ENCODE data around the gene CELF2.

CELF2 gene

DNA sequence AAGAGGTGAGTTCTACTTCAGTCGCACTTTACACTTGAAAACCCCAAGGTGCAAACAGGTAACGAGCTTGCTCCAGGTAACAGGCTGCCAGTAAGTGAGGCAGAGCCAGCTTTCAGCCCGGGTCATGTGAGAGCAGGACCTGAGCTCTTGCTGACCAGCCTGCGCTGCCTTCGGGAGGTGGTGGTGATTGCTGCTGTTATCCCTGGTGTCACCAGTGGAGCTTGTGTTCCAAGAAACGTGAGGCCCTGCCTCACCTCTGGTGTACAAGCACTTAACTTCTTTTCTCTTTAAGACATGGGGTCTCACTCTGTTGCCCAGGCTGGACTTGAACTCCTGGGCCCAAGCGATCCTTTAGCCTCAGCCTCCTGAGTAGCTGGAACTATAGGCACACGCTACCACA is 265.0 kb downstream of the CELF2 start:
- no peak for DNase-seq

DNA sequence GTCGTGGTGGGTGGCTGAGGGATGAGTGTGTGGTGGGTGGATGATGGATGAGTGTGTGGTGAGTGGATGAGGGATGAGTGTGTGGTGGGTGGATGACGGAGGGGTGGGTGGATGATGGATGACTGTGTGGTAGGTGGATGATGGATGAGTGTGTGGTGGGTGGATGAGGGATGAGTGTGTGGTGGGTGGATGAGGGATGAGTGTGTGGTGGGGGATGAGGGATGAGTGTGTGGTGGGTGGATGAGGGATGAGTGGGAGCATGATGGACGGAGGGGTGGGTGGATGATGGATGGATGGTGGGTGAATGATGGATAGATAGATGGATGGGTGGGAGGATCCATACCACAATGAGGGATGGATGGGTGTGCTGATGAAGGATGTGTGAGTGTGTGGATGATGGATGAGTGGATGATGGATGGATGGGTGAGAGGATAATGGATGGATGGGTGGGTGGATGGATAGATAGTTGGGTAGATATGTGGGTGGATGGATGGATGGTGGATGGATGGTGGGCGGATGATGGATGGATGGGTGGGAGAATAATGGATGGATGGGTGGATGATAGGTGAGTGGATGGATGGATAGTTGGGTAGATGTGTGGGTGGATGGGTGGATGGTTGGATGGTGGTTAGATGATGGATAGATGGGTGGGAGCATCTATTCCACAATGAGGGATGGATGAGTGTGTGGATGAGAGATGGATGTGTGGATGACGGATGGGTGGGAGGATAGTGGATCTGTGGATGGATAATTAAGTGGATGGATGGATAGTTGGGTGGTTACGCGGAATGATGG is 266.8 kb downstream of the CELF2 start:
- DNase-seq: no peak

DNA sequence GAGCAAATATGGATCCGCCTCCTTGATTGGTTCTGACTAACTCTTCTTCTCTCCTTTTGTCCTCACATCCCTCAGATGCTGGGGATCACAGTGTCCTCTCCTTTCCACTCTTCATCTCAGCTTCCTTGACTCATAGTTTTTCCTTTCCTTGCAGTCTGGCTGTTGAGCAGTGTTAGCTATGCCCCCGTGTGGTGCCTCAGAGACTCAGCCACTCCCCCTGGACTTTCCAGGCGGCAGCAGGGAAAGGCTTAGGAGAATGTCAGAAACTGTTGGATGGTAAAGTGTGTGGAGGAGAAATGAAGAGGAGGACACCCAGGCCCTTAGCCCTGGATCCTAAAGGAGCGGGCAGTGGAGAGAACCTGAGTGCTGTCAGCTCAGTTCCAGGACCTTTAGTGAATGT is 267.5 kb downstream of the CELF2 start:
- DNase-seq: no peak

DNA sequence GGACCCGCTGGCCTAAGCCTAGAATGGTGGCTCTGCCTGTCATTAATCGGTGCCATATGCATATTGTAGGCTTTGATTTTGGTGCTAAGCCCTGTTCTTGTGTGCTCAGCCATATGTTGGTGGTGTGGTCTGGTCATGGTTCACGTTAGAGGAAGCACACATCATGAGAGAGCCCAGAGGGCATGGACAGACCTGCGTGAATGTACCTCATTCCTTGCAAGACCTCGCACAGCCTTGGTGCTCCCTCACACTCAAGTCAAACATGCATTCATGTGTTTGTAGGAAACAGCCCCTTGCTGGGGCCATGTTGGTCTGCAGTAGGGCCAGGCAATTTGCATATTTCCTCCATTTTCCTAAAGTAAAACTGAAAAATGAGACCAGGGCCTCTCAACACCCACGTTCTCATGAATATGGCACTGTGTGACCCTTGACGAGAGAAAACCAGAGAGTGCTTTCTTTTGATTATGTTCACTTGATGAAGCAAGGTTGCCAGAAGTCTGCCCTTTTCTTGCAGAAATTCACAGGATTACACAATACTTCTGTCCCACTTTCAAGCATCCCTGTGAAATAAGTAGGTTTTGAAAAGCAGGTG is 268.7 kb downstream of the CELF2 start:
- DNase-seq: no peak

DNA sequence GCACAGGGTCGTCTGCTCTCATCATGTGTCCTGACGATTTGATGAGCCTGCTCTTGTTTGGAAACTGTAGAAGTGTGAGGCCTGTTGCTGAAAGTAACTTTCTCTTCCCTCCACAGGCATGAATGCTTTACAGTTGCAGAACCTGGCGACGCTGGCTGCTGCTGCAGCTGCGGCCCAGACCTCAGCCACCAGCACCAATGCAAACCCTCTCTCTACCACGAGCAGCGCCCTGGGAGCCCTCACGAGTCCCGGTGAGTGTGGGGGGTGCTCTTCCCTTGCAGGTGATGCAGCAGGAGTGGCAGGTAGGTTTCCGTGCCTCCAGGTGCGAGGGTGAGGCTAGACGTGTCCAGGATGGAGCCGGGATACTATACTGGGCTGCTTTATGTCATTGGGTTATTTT is 270.6 kb downstream of the CELF2 start:
- DNase-seq: no peak

DNA sequence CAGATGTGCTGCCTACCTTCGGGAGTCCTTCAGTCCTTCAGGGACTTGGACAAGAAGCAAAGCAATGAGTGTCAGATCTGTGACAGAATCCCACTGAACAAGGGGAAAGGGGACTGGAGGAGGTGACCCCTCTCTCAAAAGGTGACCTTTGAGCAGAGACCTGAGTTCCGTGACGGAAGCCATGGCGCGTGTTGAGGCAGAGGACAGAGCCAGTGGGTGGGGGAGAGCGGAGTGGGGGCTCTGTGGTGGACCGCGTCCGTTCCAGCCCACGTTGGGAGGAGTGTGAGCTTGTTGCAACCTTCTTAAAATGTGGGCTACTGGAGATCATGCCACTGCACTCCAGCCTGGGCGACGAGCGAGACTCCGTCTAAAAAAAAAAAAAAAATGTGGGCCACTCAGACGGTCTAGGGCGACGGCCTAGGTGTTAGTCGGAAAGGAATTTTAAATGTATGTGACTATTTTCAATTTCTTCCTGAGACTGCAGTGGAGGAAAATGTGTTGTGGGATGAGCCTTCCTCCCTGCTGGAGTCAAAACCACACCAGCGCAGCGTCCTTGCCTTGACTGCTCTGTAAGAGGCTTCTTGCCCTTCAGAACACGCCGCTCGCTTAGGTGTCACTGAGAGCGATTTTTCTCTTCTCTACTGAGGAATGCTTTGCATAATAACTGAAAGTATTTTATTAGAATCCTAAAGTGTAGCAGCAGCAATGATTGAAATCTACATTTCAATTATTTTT is 272.7 kb downstream of the CELF2 start:
- no peak for DNase-seq

DNA sequence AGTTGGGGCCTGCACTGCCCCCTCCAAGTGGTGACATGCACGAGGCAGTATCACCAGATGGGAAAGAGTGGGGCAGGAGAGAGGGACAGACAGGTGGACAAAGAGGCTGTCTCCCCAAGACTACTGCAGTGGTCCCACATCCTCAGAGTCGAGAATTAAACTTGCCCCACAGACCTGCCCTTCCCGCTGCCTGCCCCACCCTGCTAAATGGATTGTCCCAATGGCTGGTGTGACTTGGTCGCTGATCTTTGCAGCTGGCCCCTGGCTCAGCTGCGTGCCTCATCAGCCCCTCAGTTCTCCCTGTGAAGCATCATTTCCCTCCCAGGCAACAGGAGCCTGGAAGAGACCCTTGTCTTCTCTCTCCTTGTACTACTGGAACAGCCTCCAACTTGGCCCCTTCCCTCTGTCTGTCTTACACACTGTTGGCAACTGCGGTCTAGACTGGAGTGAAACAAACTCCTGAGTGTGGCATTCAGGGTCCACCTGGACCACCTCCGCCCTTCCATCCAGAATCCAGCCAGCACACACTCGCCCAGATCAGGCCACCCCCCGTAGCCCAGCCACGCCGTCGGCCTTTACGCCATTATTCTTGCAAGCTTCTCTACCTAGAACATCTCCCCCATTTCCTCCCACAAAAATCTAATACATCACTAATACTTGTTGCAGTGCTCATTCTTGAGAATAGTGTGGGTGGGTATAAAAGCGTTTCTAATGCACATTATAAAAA is 275.1 kb downstream of the CELF2 start:
- DNase-seq: no peak

DNA sequence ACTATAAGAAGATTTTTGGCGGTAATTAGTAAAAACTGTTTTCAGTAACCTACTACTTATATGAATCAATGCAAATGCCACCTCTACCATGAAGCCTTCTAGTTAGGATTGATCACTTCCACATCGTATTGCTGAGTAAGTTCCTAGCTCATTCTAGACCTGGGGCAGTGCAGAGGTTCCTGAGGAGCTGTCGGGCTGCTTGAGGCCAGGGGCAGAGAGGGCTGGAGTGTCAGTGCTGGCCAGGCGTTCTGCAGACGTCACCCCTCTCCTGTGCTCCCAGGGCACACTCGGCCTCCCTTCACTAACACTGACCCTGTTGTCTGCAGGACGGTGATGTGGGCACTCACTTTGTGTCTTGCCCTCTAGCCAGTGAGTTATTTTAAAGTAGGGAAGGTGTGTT is 275.7 kb downstream of the CELF2 start:
- no peak for DNase-seq

DNA sequence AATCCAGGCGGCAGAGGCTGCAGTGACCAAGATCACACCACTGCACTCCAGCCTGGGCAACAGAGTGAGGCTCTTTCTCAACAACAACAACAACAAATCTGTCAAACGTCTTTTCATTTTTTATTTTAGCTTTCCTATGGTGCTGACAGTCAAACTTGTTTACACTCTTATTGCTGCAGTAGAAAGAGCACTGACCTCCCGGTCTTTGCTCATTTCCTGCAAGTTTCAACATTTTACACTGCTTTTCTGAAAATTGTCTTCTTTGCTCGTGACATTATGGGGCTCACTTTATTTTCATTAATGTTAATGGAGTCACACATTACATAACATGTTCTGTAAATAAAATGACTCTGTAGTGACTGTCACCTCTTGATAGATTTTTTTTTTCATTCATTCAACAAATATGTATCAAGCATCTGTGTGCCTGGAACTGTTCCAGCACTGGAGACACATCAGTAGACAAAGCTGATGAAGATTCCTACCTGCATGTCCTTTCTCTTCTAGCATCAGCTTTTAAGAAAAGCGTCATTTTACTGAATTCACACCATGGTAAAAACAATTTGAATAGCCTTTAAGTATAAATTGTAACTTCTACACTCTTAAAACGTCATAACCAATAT is 277.3 kb downstream of the CELF2 start:
- DNase-seq: no peak

DNA sequence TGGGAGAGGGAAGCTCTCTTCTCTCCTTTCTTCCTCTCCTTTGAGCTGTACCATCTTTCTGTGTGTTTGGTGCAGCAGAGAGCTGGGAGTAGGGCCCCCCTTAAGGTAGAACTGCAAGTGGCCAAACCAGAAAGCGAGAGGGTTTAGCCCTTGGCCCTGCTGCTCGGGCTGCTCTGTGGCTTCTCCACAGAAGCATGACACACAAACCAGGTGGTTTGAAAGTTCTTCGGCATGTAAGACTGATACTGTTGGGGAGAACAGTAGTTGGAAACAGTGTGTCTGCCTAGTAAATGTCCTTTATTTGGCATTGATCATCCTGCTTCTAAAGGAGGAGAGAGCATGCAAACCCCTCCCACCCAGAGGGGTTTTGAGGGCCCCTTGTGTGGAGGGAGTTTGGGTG is 277.8 kb downstream of the CELF2 start:
- DNase-seq: no peak

DNA sequence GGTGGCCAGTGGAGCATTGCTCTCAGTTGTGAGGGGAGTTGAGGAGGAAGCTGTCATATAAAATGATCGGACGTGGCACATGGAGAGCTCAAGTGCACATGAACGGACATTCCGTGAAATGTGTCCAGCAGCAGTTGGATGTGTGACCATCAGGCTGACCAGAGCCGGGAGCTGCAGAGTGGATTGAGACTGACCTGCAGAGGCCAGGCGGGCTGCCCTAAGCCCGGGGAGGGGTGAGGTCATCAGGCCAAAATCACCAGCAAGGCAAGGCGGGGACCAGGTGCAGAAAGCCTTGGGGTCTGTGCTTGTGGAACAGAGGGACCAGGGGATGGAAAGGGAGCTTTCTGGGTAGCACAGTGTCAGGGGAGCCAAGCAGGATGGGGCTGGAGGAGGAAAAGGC is 279.5 kb downstream of the CELF2 start:
- no peak for DNase-seq

DNA sequence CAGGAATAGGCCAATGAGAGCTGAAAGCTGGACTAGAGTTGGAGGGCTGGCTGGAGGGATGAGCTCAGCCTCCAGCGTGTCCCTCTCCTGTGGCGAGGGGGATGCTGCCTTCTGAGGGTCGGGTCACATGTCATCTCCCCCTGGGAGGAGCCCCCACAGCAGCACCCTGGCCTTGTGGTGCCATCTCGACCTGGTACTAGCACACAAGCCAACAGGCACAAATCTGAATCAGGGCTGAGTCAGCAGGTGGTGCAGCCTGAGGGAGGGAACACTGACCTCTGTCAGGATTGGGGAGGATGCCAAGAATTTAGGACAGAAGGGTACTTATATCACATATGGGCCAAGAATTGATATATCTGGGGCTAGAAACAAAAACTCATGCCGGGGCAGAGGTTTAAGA is 280.4 kb downstream of the CELF2 start:
- no peak for DNase-seq

DNA sequence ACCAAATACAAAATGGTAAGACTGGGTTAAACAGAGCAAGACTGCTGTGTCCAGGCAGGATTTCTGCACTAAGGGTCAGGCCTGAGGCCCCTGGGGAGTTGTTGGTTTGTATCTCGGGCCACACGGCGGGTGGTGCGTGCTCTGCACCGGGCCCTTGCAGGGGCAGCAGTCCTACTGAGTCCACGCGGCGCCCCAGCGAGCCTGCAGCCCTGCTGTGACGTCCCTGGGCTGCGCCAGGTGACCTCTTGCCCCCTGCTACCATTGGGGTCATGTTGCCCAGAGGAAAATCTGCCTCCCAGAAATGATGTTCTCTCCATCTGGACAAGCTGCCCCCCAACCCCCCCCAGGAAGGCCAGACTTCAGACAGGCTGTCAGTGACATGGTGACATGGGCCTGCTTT is 281.5 kb downstream of the CELF2 start:
- no peak for DNase-seq

DNA sequence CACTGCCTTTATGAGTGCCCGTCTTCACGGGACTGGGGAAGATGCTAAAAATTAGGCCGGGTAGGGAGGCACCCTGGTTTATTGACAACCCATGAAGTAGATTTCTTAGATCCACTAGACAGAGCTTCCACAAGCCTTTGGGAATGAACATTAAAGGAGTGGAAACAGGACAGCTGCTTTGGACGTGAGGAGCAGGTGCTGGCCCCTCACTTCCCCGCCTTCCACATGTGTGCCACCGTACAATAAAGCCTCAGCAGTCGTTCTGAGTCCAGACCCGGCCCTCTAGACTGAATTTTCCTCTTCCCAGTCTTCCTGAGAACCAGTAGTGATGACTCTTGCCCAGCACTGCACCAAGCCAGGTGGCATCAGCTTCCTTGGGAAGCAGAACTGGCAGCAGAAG is 282.4 kb downstream of the CELF2 start:
- DNase-seq: no peak

DNA sequence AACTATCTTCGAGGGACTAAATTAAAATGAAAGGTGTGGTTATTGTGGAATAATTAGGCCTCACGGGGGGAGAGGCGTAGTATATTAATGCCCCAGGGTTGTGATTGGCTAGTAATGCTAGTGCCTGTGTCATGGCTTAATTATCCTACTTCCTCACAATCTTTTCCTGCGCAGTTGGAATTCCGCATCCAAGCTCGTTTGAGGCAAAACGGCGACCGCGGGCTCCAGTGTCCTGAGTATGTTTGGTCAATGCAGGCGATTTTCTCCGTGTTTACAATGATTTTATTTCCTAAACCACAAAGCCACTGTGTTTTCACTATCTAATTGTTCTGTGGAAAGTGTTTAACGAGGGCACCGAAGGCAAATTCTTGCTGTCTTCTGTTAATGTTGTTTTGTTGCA is 282.9 kb downstream of the CELF2 start:
- DNase-seq: no peak

DNA sequence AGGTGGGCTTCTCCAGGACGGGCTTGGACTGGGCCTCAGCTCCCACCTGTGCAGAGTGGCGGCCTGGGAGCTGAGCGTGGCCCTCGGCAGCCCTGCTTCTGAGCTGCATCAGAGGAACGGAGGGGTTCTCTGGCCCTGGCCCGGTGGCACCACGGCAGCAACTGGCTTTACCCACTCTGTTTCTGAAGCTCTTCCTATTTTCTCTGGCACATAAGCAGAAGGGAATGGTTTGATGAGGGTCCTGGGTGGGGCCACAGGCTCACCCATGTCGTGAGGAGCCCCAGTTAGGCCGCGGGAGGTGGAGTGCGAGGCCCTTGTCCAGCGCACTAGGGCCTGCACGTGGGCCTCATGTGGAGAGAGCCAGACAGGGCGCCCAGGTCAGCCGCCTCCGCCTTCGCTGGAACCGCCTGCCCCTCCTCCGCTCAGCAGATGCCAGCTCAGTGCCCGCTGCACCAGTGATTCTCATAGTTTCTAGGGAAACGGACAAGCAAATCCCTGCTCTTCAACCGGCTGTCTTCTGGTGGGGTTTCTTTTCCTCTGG is 284.0 kb downstream of the CELF2 start:
- no peak for DNase-seq

DNA sequence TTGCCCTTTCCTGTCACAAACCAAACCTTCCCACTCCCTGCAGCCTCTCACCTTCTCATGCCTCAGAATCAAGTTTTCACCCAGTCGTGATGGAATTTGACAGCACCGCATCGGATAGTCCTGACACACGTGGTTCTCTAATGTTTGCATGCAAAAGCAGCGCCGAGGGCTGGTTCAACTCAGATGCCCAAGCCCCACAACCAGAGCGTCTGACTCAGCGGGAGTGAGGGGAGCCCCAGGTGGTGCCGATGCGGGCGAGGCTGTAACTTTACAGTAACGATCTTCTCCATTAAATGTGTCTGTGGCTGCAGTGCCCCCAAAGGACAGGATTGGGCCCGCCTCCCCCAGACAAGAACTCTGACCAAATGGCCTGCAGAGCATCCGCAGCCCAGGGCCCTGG is 284.5 kb downstream of the CELF2 start:
- DNase-seq: no peak

DNA sequence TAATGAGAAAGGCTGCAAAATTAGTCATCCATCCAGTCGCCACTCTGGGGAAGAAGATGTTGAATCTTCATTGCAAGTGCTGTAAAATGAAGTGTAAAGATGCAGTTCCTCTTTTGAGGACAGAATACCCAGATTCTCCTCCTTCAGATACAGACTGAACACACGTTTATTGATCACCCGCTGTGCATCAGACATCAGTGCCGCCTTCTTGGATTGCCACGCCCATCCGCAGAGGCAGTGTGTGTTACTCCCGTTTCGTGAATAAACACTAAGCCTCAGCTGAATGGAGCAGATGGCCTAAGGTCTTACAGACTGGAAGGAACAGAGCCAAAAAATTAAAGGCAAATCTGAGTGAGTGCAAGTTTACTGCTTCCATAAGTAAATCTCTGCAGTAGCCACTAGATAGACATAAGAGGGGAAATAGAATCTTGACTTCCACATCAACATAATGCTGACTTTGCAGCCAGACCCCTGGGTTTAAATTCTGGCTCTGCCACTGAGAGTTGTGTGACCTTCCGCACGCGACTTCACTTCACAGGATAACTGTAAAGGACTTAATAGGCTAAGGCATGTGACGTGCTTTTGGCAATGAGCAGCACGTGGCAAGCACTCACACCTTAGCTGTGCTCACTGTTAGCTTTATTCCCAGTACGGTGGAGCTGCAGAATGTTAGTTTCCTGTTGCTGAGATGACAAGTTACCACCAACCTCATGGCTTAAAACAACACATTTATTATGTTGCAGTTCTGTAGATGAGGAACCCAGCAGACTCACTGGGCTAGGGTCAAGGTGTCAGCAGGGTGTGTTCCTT is 285.9 kb downstream of the CELF2 start:
- DNase-seq: no peak

DNA sequence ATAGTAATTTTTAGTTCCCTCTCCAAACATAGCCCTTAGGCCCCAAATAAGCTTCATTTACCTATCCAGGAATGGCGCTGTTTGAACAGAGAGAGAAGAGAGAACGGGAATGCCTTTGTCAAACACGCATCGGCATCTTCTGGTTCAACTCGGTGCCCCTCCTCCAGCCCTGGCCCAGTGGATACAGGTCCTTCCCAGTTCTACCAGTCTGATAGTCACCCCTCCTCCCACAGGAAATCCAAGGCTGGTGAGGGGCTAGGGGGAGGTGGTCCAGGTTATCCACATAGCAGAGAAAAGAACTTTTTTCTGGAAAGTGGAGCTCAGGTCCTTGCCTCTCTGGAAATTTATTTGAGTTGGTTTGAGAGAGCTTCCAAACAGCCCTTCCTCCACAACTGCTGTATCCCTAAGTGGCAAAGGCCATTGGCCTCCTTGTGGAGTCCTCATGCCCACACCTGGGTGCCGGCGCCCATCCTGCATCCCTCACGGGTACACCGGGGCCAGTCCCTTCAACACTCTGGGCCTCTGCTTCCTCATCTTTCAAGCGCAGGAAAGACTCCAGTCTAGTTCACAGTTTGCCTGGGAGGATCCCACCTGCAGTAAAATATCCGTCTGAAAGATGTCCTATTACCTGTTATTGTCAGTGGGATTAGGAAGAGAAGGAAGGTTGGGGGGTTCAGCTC is 287.4 kb downstream of the CELF2 start:
- DNase-seq: no peak

DNA sequence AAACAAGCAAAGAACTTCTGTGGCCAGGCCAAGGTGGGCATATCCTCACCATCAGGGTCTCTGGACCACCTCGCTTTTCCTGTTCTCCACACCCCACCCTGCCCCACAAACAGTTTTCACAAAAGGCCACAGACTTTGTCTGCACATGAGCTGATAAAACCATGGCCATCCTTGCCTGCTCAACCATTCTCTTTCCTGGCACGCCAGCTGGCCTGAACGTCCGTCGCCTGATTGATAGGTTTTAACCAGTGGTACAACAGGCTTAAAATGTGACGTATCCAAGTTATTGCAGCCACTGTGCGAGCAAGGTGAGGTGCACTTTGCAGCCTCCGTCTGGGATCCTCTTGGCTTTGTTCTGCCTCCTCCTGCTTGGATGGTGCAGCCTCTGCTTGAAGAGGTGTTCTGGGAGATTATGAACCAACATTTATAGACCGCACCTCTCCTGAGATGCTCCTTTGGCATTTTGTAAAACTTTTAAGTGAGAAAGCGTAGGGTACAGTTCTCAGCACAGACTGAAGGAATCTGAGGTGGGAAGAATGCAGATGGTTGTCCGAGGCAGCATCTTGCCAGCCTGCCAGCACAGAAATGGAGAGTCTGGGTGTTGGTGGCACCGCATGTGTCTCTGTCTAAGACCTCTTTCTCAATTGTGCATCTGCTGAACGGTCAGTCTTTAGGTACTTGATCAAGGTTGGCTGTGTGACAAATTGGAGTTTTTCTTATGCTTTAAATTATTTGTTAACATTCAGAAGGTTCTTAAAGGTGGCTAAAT is 288.3 kb downstream of the CELF2 start:
- DNase-seq: no peak

DNA sequence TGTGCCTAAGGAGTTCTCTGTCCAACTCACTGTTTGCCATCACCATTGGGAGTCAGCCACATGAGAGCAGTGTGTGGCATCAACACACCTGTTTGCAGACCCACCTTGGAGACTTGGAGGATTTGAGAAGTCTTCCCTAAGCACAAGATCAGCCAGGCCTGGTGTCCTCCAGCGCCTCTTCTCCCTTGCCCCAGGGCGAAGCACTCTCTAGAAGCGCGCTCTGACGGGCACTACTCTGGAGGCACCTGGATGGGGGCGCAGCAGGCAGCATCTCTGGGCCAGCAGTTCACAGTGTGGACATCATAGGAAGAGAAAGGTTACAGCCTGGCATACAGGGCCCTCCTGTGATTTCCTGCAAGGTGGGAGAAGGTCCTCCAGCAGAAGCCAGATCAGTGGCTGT is 289.3 kb downstream of the CELF2 start:
- DNase-seq: no peak

Measured in DMS79 (cell line).